ENCODE data around the gene DAB2.
A peak's percentile ranks its signal among the peaks of the same experiment; 100 is the strongest.

DAB2 gene

DNA sequence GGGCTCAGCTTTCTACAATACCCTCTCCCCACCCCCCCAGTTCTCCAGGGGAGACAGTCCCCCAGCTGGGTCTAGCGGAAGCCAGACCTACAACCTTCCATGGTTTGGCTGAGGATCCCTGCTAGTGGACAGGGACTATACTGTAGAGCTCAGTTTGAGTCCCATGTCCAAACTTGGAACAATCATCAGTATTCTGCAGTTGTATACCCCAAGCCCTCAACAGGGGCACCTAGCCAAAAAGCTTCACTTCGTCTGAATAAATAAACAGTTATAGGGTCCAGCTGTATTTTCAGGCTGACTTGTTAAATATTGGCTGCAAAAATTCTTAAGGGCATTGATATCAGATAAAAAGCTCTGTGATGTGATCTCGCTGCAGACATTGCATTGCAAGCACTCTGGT lies 45.1 kb downstream of the DAB2 start:
- no peaks in the 10 kb centered on the region for H3K36me3 ChIP-seq (ENCODE audit: insufficient read depth, low read length)
- H3K9me3 ChIP-seq (ENCODE audit: low read length), result no peaks in the 10 kb centered on the region
- TF ChIP-seq, protein P1, sequence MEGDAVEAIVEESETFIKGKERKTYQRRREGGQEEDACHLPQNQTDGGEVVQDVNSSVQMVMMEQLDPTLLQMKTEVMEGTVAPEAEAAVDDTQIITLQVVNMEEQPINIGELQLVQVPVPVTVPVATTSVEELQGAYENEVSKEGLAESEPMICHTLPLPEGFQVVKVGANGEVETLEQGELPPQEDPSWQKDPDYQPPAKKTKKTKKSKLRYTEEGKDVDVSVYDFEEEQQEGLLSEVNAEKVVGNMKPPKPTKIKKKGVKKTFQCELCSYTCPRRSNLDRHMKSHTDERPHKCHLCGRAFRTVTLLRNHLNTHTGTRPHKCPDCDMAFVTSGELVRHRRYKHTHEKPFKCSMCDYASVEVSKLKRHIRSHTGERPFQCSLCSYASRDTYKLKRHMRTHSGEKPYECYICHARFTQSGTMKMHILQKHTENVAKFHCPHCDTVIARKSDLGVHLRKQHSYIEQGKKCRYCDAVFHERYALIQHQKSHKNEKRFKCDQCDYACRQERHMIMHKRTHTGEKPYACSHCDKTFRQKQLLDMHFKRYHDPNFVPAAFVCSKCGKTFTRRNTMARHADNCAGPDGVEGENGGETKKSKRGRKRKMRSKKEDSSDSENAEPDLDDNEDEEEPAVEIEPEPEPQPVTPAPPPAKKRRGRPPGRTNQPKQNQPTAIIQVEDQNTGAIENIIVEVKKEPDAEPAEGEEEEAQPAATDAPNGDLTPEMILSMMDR (IDR thresholded peaks at IDR 0.05; ENCODE audit: low read length), result no peak
- TF ChIP-seq EZH2 (IDR thresholded peaks at IDR 0.05; ENCODE audit: borderline replicate concordance, low read length), result no peak
- H3K27me3 ChIP-seq (ENCODE audit: insufficient read depth, low read length), result no peaks in the 10 kb centered on the region
- peaks cover 4% of the 10 kb centered on the region for H3K4me1 ChIP-seq (ENCODE audit: insufficient read depth, low read length, severe bottlenecking)
- no peak overlapping the region for H3K9ac ChIP-seq (ENCODE audit: low read length)
- H3K4me2 ChIP-seq (ENCODE audit: low read length), result no peak overlapping the region
- H3F3A ChIP-seq (ENCODE audit: insufficient read depth, low read length), result no peaks in the 10 kb centered on the region
- no peaks in the 10 kb centered on the region for H3K79me2 ChIP-seq (ENCODE audit: insufficient read depth, low read length)
- H4K20me1 ChIP-seq (ENCODE audit: insufficient read depth, low read length), result no peaks in the 10 kb centered on the region
- H2AFZ ChIP-seq (ENCODE audit: low read length), result no peak overlapping the region
- H3K27ac ChIP-seq (ENCODE audit: low read depth, low read length, poor library complexity, severe bottlenecking), result no peak overlapping the region
- no peak overlapping the region for H3K4me3 ChIP-seq (ENCODE audit: low read depth, low read length, poor library complexity, severe bottlenecking)
- no peaks in the 10 kb centered on the region for H3K9me2 ChIP-seq (ENCODE audit: low read depth, low read length)

DNA sequence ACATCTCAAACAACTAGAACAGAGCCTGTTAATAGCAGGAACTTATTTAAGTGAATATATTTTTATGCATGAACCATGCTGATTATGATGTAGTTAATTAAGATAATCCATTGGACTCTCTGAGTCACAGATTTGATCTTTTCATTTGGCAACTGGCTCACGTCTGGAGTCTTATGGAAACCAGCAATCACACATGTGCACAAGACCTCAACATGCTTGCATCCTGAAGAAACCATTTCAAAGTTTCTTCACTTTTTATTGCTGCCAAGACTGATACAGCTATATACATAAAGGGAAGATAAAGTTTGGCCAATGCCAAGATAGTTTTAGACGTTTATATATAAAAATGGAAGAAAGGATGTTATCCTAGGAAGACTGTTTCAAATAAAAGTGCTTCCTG lies 47.2 kb downstream of the DAB2 start:
- Histone ChIP-seq H3K4me1 (ENCODE audit: insufficient read depth, low read length, severe bottlenecking) (peaks cover 11% of the 10 kb centered on the region), H3K9me3 (ENCODE audit: low read length) (no peaks in the 10 kb centered on the region), H3F3A (ENCODE audit: insufficient read depth, low read length) (no peaks in the 10 kb centered on the region), H3K4me2 (ENCODE audit: low read length) (no peak overlapping the region), H3K27me3 (ENCODE audit: insufficient read depth, low read length) (no peaks in the 10 kb centered on the region), H3K4me3 (ENCODE audit: low read depth, low read length, poor library complexity, severe bottlenecking) (no peak overlapping the region), H3K79me2 (ENCODE audit: insufficient read depth, low read length) (no peaks in the 10 kb centered on the region), H3K36me3 (ENCODE audit: insufficient read depth, low read length) (no peaks in the 10 kb centered on the region), H3K27ac (ENCODE audit: low read depth, low read length, poor library complexity, severe bottlenecking) (no peak overlapping the region), H3K9ac (ENCODE audit: low read length) (no peak overlapping the region), H2AFZ (ENCODE audit: low read length) (no peak overlapping the region), H4K20me1 (ENCODE audit: insufficient read depth, low read length) (no peaks in the 10 kb centered on the region), H3K9me2 (ENCODE audit: low read depth, low read length) (no peaks in the 10 kb centered on the region)
- TF ChIP-seq EZH2 (IDR thresholded peaks at IDR 0.05; ENCODE audit: borderline replicate concordance, low read length), result no peak
- TF ChIP-seq, protein P1 (IDR thresholded peaks at IDR 0.05; ENCODE audit: low read length), result no peak

DNA sequence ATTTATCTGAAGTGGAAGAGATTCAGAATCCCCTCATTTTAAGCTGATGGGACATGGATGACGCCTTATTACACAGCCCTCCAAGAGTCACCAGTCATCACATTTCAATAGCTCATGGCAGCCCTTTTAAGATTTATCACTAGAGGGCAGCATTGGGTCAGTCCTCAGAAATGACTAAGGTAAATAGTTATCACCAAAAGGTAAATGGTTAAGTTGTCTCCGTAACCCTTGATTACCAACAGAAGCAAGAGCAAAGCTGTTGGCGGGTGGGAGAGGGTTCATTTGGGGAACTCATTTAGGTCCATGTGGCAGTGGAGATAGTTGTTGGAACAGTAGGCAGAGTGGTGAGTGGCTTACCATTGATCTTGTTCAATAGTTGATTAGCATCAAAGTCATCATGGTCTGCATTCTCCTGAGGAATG lies 48.5 kb downstream of the DAB2 start:
- H2AFZ ChIP-seq (ENCODE audit: low read length), result no peak overlapping the region; the same call in 1 of the 2 replicates
- H3K9me3 ChIP-seq (ENCODE audit: low read length), result no peaks in the 10 kb centered on the region
- no peaks in the 10 kb centered on the region for H3F3A ChIP-seq (ENCODE audit: insufficient read depth, low read length)
- no peaks in the 10 kb centered on the region for H3K27me3 ChIP-seq (ENCODE audit: insufficient read depth, low read length)
- no peak overlapping the region for H3K9ac ChIP-seq (ENCODE audit: low read length)
- no peak overlapping the region for H3K4me3 ChIP-seq (ENCODE audit: low read depth, low read length, poor library complexity, severe bottlenecking)
- H3K79me2 ChIP-seq (ENCODE audit: insufficient read depth, low read length), result no peaks in the 10 kb centered on the region
- H3K4me2 ChIP-seq (ENCODE audit: low read length), result no peak overlapping the region
- H3K4me1 ChIP-seq (ENCODE audit: insufficient read depth, low read length, severe bottlenecking), result peaks cover 24% of the 10 kb centered on the region
- no peak for TF ChIP-seq EZH2 (IDR thresholded peaks at IDR 0.05; ENCODE audit: borderline replicate concordance, low read length)
- TF ChIP-seq, protein P1 (IDR thresholded peaks at IDR 0.05; ENCODE audit: low read length), result peak; percentile 73; the same call in 1 of the 2 replicates
- no peaks in the 10 kb centered on the region for H4K20me1 ChIP-seq (ENCODE audit: insufficient read depth, low read length)
- H3K9me2 ChIP-seq (ENCODE audit: low read depth, low read length), result no peaks in the 10 kb centered on the region
- no peak overlapping the region for H3K27ac ChIP-seq (ENCODE audit: low read depth, low read length, poor library complexity, severe bottlenecking)
- no peaks in the 10 kb centered on the region for H3K36me3 ChIP-seq (ENCODE audit: insufficient read depth, low read length)
